ENCODE measurements around the gene ORC1.

DNA sequence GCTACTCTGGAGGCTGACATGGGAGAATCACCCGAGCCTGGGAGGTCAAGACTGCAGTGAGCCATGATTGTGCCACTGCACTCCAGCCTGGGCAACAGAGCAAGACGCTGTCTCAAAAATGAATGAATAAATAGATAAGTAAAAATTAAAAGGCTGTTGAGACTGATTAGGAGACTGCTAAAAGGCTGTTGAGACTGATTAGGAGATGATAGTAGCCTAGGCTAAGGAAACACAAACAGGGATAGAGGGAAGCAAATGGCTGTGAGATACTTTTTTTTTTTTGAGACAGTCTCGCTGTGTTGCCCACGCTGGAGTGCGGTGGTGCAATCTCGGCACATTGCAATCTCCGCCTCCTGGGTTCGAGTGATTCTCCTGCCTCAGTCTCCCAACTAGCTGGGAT lies 28.6 kb upstream of the ORC1 start:
- no peak for TF ChIP-seq CTCF (IDR thresholded peaks at IDR 0.05; ENCODE audit: low read length)
- no peak for TF ChIP-seq EZH2 (optimal IDR thresholded peaks at IDR 0.05; ENCODE audit: low read depth, low read length)
- no peak for TF ChIP-seq EZH2phosphoT487 (IDR thresholded peaks at IDR 0.05; ENCODE audit: low read length)

Measured in MM.1S (cell line).